HEK293T (cell line): Measurements from ENCODE around the gene PEX26.

ENCODE experiments used
- ELF4 ChIP-seq: fragments of 450-650 bp; IDR thresholded peaks from 2 replicates; pipeline ENCODE4 v1.6.1; 2017; ENCODE audit warnings: antibody characterized with exemption
- FOXM1 ChIP-seq: fragments of 450-650 bp; IDR thresholded peaks from 2 replicates; pipeline ENCODE4 v1.6.1; 2017; ENCODE audit warnings: mild to moderate bottlenecking, borderline replicate concordance
- HDGF ChIP-seq: fragments of 450-650 bp; IDR thresholded peaks from 2 replicates; pipeline ENCODE4 v1.6.1; 2017; ENCODE audit warnings: antibody characterized with exemption, borderline replicate concordance
- SP1 ChIP-seq: fragments of 450-650 bp; IDR thresholded peaks from 2 replicates; pipeline ENCODE4 v1.6.1; 2017
- SUZ12 ChIP-seq: fragments of 450-650 bp; IDR thresholded peaks from 2 replicates; pipeline ENCODE4 v1.6.1; 2016; ENCODE audit warnings: mild to moderate bottlenecking
- TF ChIP-seq, protein P1 (sequence below): fragments of 450-650 bp; IDR thresholded peaks from 2 replicates; pipeline ENCODE4 v1.6.1; 2016

DNA sequence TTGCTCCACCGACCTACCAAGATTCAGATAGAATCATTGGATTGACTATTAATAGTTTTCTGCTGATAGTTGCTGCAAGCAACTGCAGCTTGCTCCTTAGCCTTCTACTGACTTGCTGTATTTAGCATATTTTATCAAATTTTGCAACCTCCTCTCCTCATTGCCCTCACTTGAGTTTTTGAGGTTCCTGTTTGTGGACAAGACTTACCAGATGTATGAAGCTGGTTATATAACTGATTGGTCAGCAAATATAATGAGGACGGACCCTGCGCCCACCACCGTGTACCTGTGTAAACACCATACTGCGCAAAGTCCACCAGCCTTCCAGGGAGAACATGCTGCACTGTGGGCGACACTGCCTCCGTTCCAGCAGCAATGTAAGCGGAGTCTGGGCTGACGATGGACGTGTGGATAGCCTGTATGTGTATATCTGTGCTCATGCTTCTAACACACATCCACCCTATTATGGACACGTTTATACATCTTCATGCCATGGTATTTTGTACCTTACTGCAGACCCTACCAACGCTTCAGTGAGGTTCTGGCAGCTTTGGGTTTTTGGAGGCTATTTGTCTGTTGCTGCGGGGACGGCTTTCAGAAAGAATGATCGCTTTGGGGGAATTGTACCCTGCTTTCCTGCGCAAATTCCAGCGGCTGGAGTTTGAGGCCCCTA is 70.6 kb downstream of the PEX26 start:
- TF ChIP-seq ELF4: no peak
- TF ChIP-seq, protein P1, sequence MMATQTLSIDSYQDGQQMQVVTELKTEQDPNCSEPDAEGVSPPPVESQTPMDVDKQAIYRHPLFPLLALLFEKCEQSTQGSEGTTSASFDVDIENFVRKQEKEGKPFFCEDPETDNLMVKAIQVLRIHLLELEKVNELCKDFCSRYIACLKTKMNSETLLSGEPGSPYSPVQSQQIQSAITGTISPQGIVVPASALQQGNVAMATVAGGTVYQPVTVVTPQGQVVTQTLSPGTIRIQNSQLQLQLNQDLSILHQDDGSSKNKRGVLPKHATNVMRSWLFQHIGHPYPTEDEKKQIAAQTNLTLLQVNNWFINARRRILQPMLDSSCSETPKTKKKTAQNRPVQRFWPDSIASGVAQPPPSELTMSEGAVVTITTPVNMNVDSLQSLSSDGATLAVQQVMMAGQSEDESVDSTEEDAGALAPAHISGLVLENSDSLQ: no peak
- TF ChIP-seq HDGF: no peak
- no peak for TF ChIP-seq SP1
- TF ChIP-seq FOXM1: no peak
- TF ChIP-seq SUZ12: no peak
